HG03565 (cell line): ENCODE measurements around the gene ZNG1F.
"Not testable (repeated sequence)": the region's sequence is repeated elsewhere in the genome, so short reads cannot be mapped to it uniquely, and the experiment has no call there.

Source experiments
- ATAC-seq: cut with Tn5 transposase; IDR thresholded peaks from one replicate; pipeline ENCODE4 v1.9.1; 2021; ENCODE audit warnings: mild to moderate bottlenecking, moderate library complexity; ENCODE audit not compliant: unreplicated experiment

ZNG1F gene

DNA sequence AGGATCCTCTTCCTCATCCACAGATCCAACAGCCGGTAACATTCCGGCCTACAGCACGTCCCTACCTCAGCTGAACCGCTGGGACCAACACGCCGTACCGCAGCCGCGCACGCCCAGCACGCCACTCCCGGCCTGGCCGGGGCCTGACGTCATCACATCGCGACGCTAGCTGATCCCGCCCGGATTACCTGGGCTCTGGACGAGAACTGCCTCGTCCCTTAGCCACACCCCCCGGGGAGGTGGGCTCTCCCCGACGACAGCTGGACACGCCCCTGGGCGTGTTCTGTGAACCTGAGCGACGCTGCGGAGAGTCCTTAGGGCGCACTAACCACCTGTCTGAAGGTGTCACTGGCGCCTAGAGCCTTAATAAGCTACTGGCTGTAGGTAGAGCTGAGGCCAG is at the start of gene ZNG1F:
Gene ZNG1F (minus strand): TSS at position 101 of the 400 bp plus-strand sequence. CDS start 59 bp downstream, at position 42.
- not testable (repeated sequence) for ATAC-seq

DNA sequence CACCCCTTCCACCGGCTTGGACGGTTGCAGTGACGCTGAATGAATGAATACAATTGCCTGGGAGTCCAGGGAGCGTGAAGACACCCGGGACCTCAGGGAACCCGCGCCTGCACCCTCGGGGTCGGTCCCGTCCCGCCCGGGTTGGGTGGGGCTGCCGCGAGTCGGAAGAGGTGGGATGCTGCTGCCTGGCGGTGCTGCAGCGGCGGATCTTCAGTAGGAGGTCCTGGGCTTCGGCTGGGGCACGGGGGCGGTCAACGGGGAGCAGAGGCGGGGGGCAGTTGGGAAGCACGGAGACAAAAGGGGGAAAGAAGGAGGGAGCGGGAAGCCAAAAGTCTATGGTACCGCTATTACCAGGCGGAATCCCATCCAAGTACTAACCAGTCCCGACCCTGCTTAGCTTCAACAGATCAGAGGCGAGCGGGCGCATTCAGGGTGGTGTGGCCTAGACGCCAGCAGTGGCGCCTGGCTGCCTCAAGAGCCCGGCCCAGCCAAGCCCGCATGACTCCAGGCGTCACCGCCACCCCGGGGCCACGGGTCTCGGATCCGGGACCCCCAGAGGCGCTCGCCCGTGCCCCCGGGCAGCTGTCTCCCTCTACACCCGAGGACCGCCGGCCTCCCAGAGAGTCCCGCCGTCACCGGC is 48.1 kb upstream of the ZNG1F start:
- ATAC-seq: not testable (repeated sequence)

DNA sequence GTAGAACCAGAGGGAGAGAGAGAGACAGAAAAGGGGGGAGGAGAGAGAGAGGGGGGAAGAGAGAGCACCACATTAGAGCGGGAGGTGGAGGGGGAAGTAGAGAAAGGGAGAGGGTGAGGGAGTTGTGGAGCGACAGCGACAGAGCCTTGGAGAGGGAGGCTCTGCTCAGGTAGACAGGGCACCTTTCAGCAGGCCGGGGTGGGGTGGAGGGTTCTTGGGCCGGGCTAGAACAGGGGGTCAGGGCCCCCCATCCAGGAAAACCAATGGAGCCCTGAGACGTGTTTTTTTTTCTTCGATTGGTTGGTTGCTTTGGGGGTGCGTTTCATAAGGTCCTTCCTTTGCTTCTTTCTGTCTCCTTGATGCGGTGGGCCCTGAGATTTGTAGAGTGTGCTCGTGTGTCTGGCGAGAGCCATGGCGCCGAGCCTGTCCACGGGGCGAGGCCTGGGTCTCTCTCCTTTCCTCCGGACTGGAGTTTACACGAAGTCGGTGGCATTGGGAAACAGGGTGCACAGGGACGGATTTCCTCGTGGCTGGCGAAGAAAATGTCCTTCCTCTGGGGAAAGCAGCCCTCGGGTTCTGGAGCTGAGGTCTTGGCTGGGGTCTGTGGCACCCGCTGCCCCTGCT is 47.5 kb upstream of the ZNG1F start:
- ATAC-seq: not testable (repeated sequence)

DNA sequence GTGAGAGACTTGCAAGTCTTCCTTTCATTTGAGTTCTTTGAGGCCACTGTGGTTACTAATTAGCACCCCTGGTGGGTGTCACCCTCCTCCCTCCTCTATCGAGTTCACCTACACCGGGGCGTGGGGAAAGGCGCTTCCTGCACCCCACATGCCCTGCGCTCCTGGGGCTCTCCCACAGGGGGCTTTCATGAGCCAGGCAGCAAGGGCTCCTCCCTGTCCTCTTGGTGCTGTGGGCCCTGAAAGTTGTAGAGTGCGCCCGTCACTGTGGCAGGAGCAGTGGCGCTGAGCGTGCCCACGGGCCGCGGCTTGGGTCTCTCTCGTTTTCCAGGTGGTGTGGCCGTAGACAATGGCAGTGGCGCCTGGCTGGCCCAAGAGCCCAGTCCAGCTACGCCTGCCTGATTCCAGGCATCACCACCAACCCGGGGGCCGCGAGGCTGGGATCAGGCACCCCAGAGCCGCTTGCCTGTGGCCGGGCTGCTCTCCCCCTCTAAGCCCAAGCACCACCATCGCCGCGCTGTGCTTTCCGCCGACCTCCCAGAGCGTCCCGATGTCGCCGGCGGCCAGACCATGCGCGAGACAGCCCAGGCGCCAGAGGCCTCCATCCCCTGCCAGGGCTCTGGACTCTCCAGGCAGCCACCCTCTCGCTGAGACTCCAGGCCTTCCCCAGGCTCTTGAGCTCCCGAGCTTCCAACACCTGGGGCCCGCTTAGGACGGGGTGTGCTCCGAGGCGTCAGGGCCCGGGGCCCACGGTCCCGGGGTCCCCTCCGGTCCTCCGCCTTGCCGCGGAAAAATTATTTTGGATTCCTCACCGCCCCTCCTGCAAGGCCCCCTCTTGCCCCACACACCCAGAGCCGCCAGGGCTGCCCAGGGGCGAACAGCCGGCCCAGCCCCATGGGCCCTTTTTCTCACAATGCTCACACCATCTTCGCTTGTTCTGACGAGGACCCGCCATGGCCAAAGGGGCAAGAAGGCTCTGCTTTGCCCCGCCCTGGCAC is 46.0 kb upstream of the ZNG1F start:
- ATAC-seq: peak; percentile 100

DNA sequence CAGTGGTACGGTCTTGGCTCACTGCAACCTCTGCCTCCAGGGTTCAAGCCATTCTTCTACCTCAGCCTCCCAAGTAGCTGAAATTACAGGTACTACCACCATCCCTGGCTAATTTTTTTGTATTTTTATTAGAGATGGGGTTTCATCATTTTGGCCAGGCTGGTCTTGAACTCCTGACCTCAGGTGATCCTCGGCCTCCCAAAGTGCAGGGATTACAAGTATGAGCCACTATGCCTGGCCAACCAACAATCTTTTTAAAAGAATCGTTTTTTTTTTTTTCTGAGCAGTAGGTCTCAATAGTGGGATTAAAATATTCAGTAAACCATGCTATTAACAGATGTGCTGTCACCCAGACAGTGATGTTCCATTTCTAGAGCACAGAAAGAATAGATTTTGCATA is 45.1 kb upstream of the ZNG1F start:
- not testable (repeated sequence) for ATAC-seq

DNA sequence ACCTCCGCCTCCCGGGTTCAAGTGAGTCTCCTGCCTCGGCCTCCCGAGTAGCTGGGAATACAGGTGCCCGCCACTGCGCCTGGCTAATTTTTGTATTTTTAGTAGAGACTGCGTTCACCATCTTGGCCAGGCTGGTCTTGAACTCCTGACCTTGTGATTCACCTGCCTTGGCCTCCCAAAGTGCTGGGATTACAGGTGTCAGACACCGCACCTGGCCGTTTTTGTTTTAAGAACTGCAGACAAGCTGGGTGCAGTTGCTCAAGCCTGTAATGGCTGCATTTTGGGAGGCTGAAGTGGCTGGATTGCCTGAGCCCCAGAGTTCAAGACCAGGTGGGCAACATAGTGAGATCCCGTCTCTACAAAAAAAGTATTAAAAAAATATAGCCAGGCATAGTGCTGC is 43.2 kb upstream of the ZNG1F start:
- not testable (repeated sequence) for ATAC-seq

DNA sequence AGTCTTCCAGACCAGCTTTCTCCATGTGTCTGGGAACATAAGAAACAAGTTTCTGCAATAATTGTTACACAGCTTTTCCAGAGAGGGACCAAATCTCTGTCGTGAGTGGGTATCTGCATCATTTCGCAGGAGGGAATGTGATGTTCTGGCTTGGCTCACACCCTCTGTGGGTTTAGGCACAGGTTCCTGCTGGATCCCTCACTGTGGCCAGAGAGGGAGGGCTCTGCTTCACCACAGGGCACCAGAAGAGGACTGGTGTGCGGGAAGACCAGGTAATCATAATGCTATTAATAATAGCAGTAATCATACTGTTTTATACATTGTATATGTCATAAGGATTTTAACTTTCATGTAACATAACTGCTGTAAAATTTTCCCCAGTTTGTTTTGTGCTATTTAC is 41.3 kb upstream of the ZNG1F start:
- ATAC-seq: not testable (repeated sequence)

DNA sequence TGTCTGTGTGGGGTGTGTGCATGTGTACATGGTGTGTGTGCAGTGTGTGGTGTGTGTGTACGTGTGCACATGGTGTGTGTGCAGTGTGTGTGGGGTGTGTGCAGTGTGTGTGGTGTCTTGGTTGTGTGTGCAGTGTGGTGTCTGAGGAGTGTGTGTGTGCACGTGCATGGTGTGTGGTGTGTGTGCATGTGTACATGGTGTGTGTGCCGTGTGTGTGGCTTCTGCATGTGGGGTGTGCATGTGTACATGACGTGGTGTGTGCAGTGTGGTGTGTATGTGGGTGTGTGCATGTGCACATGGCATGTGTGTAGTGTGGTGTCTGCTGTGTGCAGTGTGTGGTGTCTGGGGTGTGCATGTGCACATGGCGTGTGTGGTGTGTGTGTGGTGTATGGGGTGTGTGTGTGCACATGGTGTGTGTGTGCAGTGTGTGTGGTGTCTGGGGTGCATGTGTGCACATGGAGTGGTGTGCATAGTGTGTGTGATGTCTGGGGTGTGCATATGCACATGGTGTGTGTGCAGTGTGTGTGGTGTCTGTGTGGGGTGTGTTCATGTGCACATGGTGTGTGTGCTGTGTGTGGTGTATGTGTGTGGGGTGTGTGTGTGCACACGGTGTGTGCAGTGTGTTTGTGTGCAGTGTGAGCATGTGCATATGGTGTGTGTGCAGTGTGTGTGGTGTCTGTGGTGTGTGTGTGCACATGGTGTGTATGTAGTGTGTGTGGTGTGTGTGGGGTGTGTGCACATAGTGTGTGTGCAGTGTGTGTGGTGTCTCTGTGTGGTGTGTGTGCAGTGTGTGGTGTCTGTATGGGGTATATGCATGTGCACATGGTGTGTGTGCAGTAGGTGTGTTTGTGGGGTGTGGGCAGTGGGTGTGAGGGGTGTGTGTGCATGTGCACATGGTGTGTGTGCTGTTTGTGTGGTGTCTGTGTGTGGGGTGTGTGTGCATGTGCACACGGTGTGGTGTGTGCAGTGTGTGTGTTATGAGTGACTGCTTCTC is 40.6 kb upstream of the ZNG1F start:
- ATAC-seq: no peak

DNA sequence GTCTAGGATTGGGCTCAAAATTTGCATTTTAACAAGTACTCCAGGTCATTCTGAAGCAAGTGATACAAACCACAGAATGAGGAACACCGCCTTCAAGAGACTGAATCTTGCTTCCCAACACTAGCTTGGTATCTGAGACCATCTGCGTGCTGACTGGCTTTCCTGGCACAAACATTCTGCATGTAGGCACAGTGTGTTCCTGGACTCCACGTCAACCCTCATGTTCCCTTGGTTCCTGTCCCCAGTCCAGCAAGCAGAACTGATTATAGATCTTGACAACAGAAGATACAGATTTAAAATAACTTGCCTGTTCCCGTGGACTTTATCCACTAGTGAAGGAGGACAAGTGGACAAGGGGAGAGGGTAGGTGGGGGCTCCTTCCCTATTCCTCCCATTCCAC is 30.7 kb upstream of the ZNG1F start:
- ATAC-seq: not testable (repeated sequence)

DNA sequence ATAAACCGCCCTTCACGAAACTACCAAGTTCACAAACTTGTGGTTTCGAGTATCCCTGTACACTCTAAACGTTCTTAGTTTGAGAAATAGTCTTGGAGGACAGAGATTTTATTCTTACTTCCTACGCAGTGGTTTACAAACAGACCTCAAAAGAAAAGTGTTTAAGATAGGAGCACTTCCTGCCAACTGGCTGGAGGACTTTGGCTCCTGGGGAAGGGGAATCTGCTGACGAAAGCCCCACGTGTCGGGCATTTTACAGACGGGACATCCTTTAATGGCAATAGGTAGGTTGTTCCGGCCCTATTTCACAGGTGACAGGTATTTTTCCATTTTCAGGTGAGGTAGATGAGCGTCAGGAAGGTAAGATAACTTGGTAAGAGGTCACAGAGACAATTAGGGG is 678 bp downstream of the ZNG1F start:
- ATAC-seq: not testable (repeated sequence)

DNA sequence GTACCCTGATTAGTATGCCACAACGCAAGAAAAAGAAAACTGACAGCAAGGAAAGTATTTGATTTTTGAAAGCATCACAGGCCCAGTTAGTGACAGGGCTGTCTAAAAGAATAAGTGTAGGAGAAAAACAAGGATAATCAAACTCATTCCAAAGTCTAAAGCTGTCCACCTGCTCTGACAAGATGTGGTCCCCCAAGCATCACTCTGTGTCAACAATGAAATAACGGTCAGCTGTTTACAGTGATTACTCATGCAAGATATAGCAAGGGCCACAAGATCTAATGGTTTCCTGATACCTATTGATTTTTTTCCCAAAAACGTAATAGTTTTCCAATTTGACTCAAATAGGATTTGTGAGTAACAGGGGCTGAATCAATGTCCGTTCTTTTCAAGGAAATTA is 14.1 kb downstream of the ZNG1F start:
- ATAC-seq: not testable (repeated sequence)

DNA sequence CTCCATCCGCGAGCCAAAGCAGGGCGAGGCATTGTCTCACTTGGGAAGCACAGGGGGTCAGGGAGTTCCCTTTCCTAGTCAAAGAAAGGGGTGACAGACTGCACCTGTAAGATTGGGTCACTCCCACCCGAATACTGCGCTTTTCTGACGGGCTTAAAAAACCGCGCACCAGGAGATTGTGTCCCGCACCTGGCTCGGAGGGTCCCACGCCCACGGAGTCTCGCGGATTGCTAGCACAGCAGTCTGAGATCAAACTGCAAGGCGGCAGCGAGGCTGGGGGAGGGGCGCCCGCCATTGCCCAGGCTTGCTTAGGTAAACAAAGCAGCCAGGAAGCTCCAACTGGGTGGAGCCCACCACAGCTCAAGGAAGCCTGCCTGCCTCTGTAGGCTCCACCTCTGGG is 39.0 kb downstream of the ZNG1F start:
- not testable (repeated sequence) for ATAC-seq

DNA sequence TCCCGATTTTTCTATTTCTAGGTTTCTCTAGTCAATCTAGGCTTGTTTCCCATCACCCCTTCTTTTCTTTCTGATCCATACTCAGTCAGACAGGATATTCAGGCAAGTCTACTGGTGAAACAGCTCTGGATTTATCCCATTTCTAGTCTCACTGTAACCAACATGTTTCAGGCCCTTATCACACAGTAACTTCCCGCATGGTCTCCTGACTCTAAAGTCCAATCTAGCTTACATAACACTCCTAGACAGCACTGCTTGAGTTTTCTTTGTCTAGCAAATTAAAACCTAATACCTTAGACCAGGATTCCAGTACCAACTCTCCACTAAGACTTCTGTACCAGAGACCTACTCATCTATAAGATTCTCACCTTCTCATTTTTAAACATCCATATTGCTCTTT is 47.2 kb downstream of the ZNG1F start:
- ATAC-seq: not testable (repeated sequence)

DNA sequence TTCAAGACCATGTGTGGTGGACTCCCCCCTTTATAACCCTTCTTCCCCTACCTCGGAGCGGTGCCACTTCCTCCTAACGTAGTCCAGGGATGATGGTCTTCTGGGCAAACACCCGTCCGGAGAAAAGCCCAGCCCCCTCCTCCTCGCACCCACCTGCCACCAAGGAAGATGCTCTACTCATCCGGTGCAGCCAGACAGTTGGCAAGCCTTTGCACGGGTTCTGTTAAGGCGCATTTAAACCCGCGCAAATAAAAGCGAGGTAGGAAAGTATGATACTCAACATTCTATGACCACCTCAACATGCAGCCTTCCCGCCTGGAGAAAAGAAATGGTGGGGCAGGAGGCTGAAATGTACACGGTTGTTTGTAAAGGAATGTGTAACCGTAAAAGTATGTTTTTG is 60.5 kb downstream of the ZNG1F start, which contains the start of gene FOXD4L6:
Gene FOXD4L6 (minus strand): TSS at position 101 of the 400 bp plus-strand sequence. CDS start 298 bp downstream, outside the sequence.
- not testable (repeated sequence) for ATAC-seq

DNA sequence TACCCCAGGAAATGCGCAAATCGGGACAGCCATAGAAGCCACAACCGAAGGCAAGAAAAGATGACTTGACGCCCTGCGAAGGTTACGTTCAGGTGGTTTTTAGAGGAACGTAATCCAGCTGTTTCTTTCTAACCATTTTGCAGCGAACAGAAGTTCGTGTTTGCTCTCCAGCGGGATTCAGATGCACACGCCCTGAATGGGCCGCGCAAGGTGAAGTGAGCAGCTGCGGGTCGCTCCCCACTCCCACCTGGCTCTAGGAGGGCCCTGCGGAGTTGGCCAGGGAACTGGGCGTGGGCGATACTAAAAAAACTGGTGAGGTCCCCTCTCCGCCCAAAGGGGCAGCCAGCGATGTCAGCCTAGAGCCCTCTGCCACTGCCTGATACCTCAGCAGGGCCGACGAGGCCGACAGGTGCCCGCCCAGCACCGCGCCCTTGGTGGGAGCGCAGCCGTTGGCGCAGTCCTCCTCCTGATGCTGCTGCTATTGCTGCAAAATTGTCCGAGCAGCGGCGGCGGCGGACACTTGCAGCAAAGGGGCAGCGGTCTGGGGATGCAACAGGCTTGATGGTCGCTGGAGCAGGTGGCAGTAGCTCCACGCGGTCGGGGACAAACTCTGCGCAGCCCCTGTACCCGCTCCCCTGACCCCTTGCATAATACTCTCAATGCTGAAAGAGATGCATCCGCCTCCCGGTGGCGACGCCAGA is 62.2 kb downstream of the ZNG1F start:
- ATAC-seq: not testable (repeated sequence)

DNA sequence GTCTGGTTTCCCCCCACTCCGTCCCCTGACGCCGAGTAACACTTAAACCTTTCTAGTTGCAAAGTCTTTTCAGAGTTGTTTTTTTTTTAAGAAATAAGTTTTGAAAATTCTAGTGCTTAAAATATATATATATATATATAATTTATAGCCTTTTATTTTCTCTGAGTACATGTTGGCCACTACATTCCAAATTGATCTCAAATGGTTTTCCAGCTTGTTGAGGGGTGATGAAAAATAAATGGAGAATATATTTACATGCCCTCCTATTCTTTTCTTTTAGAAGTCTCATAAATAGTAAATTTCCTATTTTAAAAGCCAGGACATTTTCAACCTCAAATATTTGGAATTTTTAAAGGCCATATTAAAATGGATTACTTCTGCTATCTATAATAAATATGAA is 63.2 kb downstream of the ZNG1F start:
- not testable (repeated sequence) for ATAC-seq

DNA sequence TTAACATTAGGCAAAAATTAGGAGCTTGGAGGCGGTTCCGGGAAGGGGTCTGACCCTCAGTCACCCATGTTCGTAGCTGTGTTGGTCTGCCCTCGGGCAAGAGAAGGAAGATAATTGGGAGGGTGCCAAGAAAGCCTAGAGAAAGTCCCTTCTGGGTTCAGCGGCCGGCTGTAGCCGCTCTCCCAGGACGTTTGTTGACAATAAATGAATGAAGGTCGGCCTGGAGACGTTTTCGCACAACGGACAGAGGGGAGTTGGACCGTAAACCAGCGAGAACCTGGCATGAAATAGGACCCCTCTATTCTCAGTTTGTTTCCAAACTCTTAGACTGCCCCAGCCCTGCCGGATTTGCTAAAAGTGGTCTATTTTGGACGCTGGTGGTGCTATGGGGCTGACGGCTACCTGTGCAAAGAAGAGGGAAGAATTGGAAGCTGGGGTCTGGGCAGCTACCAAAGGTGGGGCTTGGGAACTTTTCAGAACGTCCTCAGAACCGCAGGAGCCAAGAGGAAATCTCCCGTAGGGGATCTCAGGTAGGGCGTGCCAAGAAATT is 63.9 kb downstream of the ZNG1F start:
- not testable (repeated sequence) for ATAC-seq

DNA sequence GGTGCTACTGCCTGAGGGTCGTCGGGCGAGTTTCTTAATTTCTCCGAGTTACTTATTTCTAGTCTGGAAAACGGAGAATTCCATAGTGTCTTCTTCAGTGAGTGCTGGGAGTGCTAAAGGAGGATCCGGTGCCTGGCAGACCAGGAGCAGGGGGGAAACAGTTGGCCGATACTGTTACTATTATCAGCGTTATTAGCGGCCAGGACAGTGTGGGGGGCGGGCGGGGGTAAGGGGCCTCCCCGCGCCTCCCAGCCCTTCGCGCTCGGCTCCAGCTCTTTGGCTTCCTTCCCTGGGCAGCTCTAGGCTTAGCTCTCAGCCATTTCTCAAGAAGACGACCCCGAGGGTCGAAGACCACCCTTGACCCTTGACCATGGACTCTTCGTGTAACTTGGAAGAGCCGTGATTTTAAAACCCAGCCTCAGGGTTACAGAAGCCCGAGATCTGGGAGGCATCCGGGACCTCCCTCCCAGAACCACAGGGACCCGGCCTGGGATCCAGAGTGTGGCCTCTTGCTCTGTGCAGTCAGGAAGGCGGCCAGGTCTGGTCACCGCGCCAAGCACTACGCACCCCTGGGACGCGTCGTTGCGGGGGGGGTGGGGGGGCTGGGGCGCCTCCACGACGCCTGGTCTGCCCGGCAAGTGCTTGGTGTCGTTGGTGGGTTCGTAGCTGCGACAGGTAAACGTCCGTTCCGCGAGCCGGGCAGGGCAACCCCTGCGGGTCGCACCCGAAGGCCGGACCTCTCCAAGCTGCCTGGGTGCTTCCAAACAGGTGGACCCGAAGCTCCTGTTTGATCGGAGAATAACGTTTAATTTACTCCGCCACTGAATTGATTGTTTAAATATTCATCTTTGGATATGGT is 64.6 kb downstream of the ZNG1F start:
- not testable (repeated sequence) for ATAC-seq
